GOT3 (cell line): ENCODE measurements around the gene ANKRD34A.

ENCODE experiments used
- DNase-seq: peaks from one replicate; lab custom pipeline; 2025; ENCODE audit warnings: mixed read lengths; lab: John Stamatoyannopoulos, UW

ANKRD34A gene

GRCh38 chr1:145990249-145990855, 26.0 kb upstream of the ANKRD34A start:
- no peak for DNase-seq

GRCh38 chr1:145988773-145989172, 24.4 kb upstream of the ANKRD34A start:
- no peak for DNase-seq

- no peak for DNase-seq
These were observed 23.6 kb upstream of the ANKRD34A start for GRCh38 chr1:145987926-145988325.

GRCh38 chr1:145986551-145986950, 22.2 kb upstream of the ANKRD34A start:
- DNase-seq = no peak

- DNase-seq = no peak
These were observed 21.4 kb upstream of the ANKRD34A start for GRCh38 chr1:145985502-145986439.

- DNase-seq = no peak
These were observed 20.7 kb upstream of the ANKRD34A start for GRCh38 chr1:145985129-145985501.

- no peak for DNase-seq
These were observed 19.8 kb upstream of the ANKRD34A start for GRCh38 chr1:145983960-145984830.

- no peak for DNase-seq
These were observed 18.9 kb upstream of the ANKRD34A start for GRCh38 chr1:145983206-145983675.

GRCh38 chr1:145982010-145982723, 17.8 kb upstream of the ANKRD34A start:
- no peak for DNase-seq

- DNase-seq = no peak
These were observed 16.2 kb upstream of the ANKRD34A start for GRCh38 chr1:145980457-145980994.

- DNase-seq = no peak
These were observed 15.5 kb upstream of the ANKRD34A start for GRCh38 chr1:145979746-145980456.

- DNase-seq = peak; percentile 90
These were observed 14.7 kb upstream of the ANKRD34A start for GRCh38 chr1:145978854-145979745.

- no peak for DNase-seq
These were observed 14.1 kb upstream of the ANKRD34A start for GRCh38 chr1:145978471-145978853.

GRCh38 chr1:145977486-145978470, 13.4 kb upstream of the ANKRD34A start:
- DNase-seq = no peak

GRCh38 chr1:145977016-145977415, 12.6 kb upstream of the ANKRD34A start:
- DNase-seq = no peak

GRCh38 chr1:145975216-145975615, 10.8 kb upstream of the ANKRD34A start:
- no peak for DNase-seq

GRCh38 chr1:145974721-145975120, 10.3 kb upstream of the ANKRD34A start:
- no peak for DNase-seq

GRCh38 chr1:145972580-145972979, 8.2 kb upstream of the ANKRD34A start:
- no peak for DNase-seq
